Neural cell (in vitro differentiated cells): ENCODE data around the gene URGCP. TPM values are rescaled to one million over a fixed set of nuclear protein-coding genes. Genes with fewer than 3 reads are reported as not detected.

ENCODE experiments used
- H2AFZ ChIP-seq: fragments of 200-600, 300-800 bp; sonication (generic), shearing (Covaris generic); 2 replicates; pipeline ENCODE4 v1.6.0; 2014; ENCODE audit warnings: low read depth, mild to moderate bottlenecking, antibody characterized with exemption, low read length, moderate library complexity
- H3F3A ChIP-seq: fragments of 200-600 bp; shearing (Covaris generic); 2 replicates; pipeline ENCODE4 v1.6.1; 2016; ENCODE audit warnings: mild to moderate bottlenecking, moderate library complexity, mixed read lengths, antibody characterized with exemption, low read length; ENCODE audit not compliant: insufficient read depth, poor library complexity, severe bottlenecking
- H3K27ac ChIP-seq: fragments of 200-600, 300-800 bp; sonication (generic), shearing (Covaris generic); 2 replicates; pipeline ENCODE4 v1.5.1; 2014; ENCODE audit warnings: mild to moderate bottlenecking, low read length, moderate library complexity
- H3K27me3 ChIP-seq: fragments of 300-800, 200-600 bp; sonication (generic), shearing (Covaris generic); 2 replicates; pipeline ENCODE4 v1.6.0; 2014; ENCODE audit warnings: mild to moderate bottlenecking, low read depth, low read length, moderate library complexity; ENCODE audit not compliant: insufficient read depth
- H3K36me3 ChIP-seq: fragments of 300-800, 200-600 bp; sonication (generic), shearing (Covaris generic); 2 replicates; pipeline ENCODE4 v1.5.1; 2014; ENCODE audit warnings: mild to moderate bottlenecking, antibody characterized with exemption, low read length, moderate library complexity; ENCODE audit not compliant: insufficient read depth
- H3K4me2 ChIP-seq: fragments of 300-800, 200-600 bp; sonication (generic), shearing (Covaris generic); 2 replicates; pipeline ENCODE4 v1.6.0; 2014; ENCODE audit warnings: mild to moderate bottlenecking, low read length
- H3K4me3 ChIP-seq: fragments of 300-800, 200-600 bp; sonication (generic), shearing (Covaris generic); 2 replicates; pipeline ENCODE4 v1.5.1; 2014; ENCODE audit warnings: mild to moderate bottlenecking, low read length, moderate library complexity
- H3K79me2 ChIP-seq: fragments of 200-600 bp; shearing (Covaris generic); replicated peaks from 2 replicates; pipeline ENCODE4 v1.6.0; 2014; ENCODE audit warnings: mild to moderate bottlenecking, low read length, moderate library complexity; ENCODE audit not compliant: insufficient read depth
- H3K9ac ChIP-seq: fragments of 300-800, 200-600 bp; sonication (generic), shearing (Covaris generic); 2 replicates; pipeline ENCODE4 v1.6.1; 2016; ENCODE audit warnings: mild to moderate bottlenecking, low read length, mixed read lengths
- H3K9me2 ChIP-seq: fragments of 200-600 bp; shearing (Covaris generic); 2 replicates; pipeline ENCODE4 v1.6.1; 2016; ENCODE audit warnings: mild to moderate bottlenecking, low read length, mixed read lengths; ENCODE audit not compliant: insufficient read depth
- H3K9me3 ChIP-seq: fragments of 200-600, 300-800 bp; sonication (generic), shearing (Covaris generic); 2 replicates; pipeline ENCODE4 v1.6.1; 2016; ENCODE audit warnings: mild to moderate bottlenecking, mixed run types, low read length, moderate library complexity, mixed read lengths
- H4K20me1 ChIP-seq: fragments of 200-600 bp; shearing (Covaris generic); 2 replicates; pipeline ENCODE4 v1.6.1; 2016; ENCODE audit warnings: mild to moderate bottlenecking, mixed run types; ENCODE audit not compliant: insufficient read depth
- CTCF ChIP-seq: fragments of 450-650 bp; IDR thresholded peaks from 2 replicates; pipeline ENCODE4 v1.5.1; 2014; ENCODE audit warnings: antibody characterized with exemption, mild to moderate bottlenecking, moderate library complexity; ENCODE audit not compliant: poor library complexity, severe bottlenecking
- EP300 ChIP-seq: fragments of 450-650 bp; conservative IDR thresholded peaks from 2 replicates; pipeline ENCODE4 v1.6.1; 2014; ENCODE audit warnings: antibody characterized with exemption, mild to moderate bottlenecking, moderate library complexity; ENCODE audit not compliant: poor library complexity, severe bottlenecking
- EZH2 ChIP-seq: fragments of 200-600, 300-800 bp; shearing (Covaris generic), sonication (generic); IDR thresholded peaks from 2 replicates; pipeline ENCODE4 v1.6.1; 2014; ENCODE audit warnings: antibody characterized with exemption, low read length, borderline replicate concordance, mild to moderate bottlenecking; ENCODE audit not compliant: insufficient read depth, poor library complexity, severe bottlenecking
- MXI1 ChIP-seq: fragments of 450-650 bp; conservative IDR thresholded peaks from 2 replicates; pipeline ENCODE4 v1.6.1; 2014; ENCODE audit warnings: antibody characterized with exemption, mild to moderate bottlenecking; ENCODE audit not compliant: poor library complexity, severe bottlenecking
- POLR2AphosphoS5 ChIP-seq: IDR thresholded peaks from 2 replicates; pipeline ENCODE4 v1.6.1; 2012
- RAD21 ChIP-seq: fragments of 450-650 bp; conservative IDR thresholded peaks from 2 replicates; pipeline ENCODE4 v1.6.1; 2014; ENCODE audit warnings: antibody characterized with exemption, mild to moderate bottlenecking, moderate library complexity
- REST ChIP-seq: IDR thresholded peaks from 2 replicates; pipeline ENCODE4 v1.6.1; 2012; ENCODE audit warnings: borderline replicate concordance
- SMC3 ChIP-seq: fragments of 450-650 bp; conservative IDR thresholded peaks from 2 replicates; pipeline ENCODE4 v1.6.1; 2014; ENCODE audit warnings: antibody characterized with exemption, mild to moderate bottlenecking, moderate library complexity; ENCODE audit not compliant: poor library complexity
- TAF1 ChIP-seq: IDR thresholded peaks from 2 replicates; pipeline ENCODE4 v1.6.1; 2012; ENCODE audit warnings: low read depth
- polyA plus RNA-seq: library from polyadenylated mRNA; depleted of rRNA; stranded (reverse); fragments of >200 nt; gene quantifications from 2 replicates; pipeline ENCODE4 v1.2.3, GENCODE V29; 2014

The URGCP gene
- polyA plus RNA-seq, 1 donor from 2014 or later = 43.0 TPM

- Histone ChIP-seq H3K36me3 (no peaks in the 10 kb centered on the region), H2AFZ (no peak overlapping the region), H4K20me1 (no peaks in the 10 kb centered on the region), H3K27ac (no peak overlapping the region), H3K4me2 (no peak overlapping the region), H3K9ac (no peak overlapping the region), H3K4me3 (no peak overlapping the region), H3K79me2 (no peaks in the 10 kb centered on the region), H3F3A (no peaks in the 10 kb centered on the region), H3K9me2 (no peaks in the 10 kb centered on the region), H3K27me3 (no peaks in the 10 kb centered on the region), H3K9me3 (no peaks in the 10 kb centered on the region)
- no peak for TF ChIP-seq MXI1
- TF ChIP-seq EZH2 = no peak
- no peak for TF ChIP-seq CTCF
- no peak for TF ChIP-seq RAD21
- no peak for TF ChIP-seq SMC3
- no peak for TF ChIP-seq EP300
- no peak for TF ChIP-seq TAF1
- TF ChIP-seq REST = no peak
Measured at GRCh38 chr7:43878867-43879266, 27.5 kb downstream of the URGCP start.

- no peaks in the 10 kb centered on the region for H3K36me3 ChIP-seq
Measured at GRCh38 chr7:43877968-43878864, 28.2 kb downstream of the URGCP start.

More at GRCh38 chr7:43877968-43878864, 28.2 kb downstream of the URGCP start:
- no peak for TF ChIP-seq EZH2
- no peak for TF ChIP-seq SMC3
- TF ChIP-seq POLR2AphosphoS5 = no peak
- TF ChIP-seq CTCF = no peak
- no peak for TF ChIP-seq REST
- no peak for TF ChIP-seq RAD21
- no peak for TF ChIP-seq TAF1
- TF ChIP-seq EP300 = no peak
- no peak for TF ChIP-seq MXI1
- Histone ChIP-seq H3K27me3 (no peaks in the 10 kb centered on the region), H3K79me2 (no peaks in the 10 kb centered on the region), H3F3A (no peaks in the 10 kb centered on the region), H2AFZ (no peak overlapping the region), H3K9me3 (no peaks in the 10 kb centered on the region), H4K20me1 (no peaks in the 10 kb centered on the region), H3K9me2 (no peaks in the 10 kb centered on the region), H3K4me2 (no peak overlapping the region), H3K9ac (no peak overlapping the region), H3K27ac (no peak overlapping the region), H3K4me3 (no peak overlapping the region)
